ENCODE results near the gene CDK5. TPM values are rescaled to one million over a fixed set of nuclear protein-coding genes. Genes with fewer than 3 reads are reported as not detected.

The CDK5 gene
- total and polyA plus RNA-seq, 2 of the 13 experiments (the other 11 are each of a cell fraction or from before 2014, with no cell fraction given) = 16.4 to 21.3 TPM

DNA sequence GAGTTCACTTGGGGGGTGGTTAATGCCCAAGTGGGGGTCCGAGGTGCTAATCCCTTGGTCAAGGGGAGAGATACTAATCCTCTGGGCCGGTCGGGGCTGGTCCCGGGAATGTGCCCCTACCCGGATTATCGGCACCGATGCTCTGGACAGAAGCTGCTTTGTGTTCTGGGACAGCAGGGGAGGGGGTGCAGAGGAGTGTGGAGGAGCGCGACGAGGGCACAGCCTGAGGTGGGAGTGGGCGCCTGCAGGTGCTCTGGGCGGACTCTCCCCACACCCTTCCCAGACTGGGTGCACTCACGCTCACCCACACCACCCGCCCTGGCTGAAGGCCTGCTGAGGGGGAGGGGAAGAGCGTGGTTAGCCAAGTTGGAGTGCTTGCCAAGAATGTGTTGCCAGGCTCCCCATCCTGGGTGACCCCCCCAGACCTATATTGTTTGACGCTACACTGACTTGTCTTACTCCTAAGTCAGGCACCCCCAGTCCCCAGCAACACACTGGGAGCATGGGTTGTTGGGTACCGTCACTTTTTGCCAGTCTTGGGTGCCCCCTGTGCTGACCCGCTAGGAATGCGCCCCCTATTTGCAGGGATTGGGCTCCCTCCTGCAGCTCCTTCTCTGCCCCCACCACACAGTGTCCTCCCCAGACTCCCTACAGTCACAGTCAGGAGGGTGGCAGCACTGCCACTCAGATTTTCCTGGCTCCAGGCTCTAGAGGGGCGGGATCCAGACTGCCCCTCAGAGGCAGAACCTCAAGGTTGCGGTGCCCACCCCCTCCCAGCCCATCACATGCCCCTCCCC lies 2.9 kb upstream of the CDK5 start (continued):
- no peak for TF ChIP-seq NCOA5 (CRISPR knock-in tag; IDR thresholded peaks at IDR 0.05)
- TF ChIP-seq, protein P1, sequence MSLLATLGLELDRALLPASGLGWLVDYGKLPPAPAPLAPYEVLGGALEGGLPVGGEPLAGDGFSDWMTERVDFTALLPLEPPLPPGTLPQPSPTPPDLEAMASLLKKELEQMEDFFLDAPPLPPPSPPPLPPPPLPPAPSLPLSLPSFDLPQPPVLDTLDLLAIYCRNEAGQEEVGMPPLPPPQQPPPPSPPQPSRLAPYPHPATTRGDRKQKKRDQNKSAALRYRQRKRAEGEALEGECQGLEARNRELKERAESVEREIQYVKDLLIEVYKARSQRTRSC (CRISPR knock-in tag; IDR thresholded peaks at IDR 0.05; ENCODE audit: low read depth) = no peak
- TF ChIP-seq TOE1 (CRISPR knock-in tag; IDR thresholded peaks at IDR 0.05) = no peak
- TF ChIP-seq, protein P2, sequence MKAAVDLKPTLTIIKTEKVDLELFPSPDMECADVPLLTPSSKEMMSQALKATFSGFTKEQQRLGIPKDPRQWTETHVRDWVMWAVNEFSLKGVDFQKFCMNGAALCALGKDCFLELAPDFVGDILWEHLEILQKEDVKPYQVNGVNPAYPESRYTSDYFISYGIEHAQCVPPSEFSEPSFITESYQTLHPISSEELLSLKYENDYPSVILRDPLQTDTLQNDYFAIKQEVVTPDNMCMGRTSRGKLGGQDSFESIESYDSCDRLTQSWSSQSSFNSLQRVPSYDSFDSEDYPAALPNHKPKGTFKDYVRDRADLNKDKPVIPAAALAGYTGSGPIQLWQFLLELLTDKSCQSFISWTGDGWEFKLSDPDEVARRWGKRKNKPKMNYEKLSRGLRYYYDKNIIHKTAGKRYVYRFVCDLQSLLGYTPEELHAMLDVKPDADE (CRISPR knock-in tag; IDR thresholded peaks at IDR 0.05) = no peak
- peak; percentile 36 for TF ChIP-seq AGO2 (optimal IDR thresholded peaks at IDR 0.05; ENCODE audit: low read depth, low read length)
- peak; percentile 16; the same call in 1 of the 2 replicates for TF ChIP-seq ZFY (CRISPR knock-in tag; IDR thresholded peaks at IDR 0.05)
- no peak for TF ChIP-seq JARID2 (CRISPR knock-in tag; IDR thresholded peaks at IDR 0.05; ENCODE audit: insufficient replicate concordance)
- no peak for TF ChIP-seq MED1 (CRISPR knock-in tag; IDR thresholded peaks at IDR 0.05)
- no peak for TF ChIP-seq ZNF12 (CRISPR knock-in tag; IDR thresholded peaks at IDR 0.05)
- TF ChIP-seq ARID3A (IDR thresholded peaks at IDR 0.05; ENCODE audit: low read depth, low read length) = no peak
- no peak for TF ChIP-seq ZNF350 (CRISPR knock-in tag; IDR thresholded peaks at IDR 0.05; ENCODE audit: borderline replicate concordance, low read depth)
- TF ChIP-seq FOXJ3 (CRISPR knock-in tag; IDR thresholded peaks at IDR 0.05; ENCODE audit: borderline replicate concordance) = no peak
- no peak for TF ChIP-seq FOXP1 (IDR thresholded peaks at IDR 0.05)
- TF ChIP-seq FOXP1 (CRISPR knock-in tag; IDR thresholded peaks at IDR 0.05) = no peak
- TF ChIP-seq E2F5 (CRISPR knock-in tag; conservative IDR thresholded peaks at IDR 0.05) = no peak
- 0 out of 2 replicates have a peak, but pooled peaks have one; percentile 25 for TF ChIP-seq RBFOX2 (IDR thresholded peaks at IDR 0.05; ENCODE audit: low read depth, low read length)
- no peak for TF ChIP-seq ZNF549 (CRISPR knock-in tag; IDR thresholded peaks at IDR 0.05)
- TF ChIP-seq ZNF224 (CRISPR knock-in tag; IDR thresholded peaks at IDR 0.05) = no peak
- peak; percentile 21; the same call in 1 of the 2 replicates for TF ChIP-seq MAX (IDR thresholded peaks at IDR 0.05)
- TF ChIP-seq WIZ (CRISPR knock-in tag; IDR thresholded peaks at IDR 0.05) = no peak
- no peak for TF ChIP-seq ZNF362 (CRISPR knock-in tag; IDR thresholded peaks at IDR 0.05; ENCODE audit: borderline replicate concordance)
- 0 out of 2 replicates have a peak, but pooled peaks have one; percentile 19 for TF ChIP-seq FOXP4 (CRISPR knock-in tag; IDR thresholded peaks at IDR 0.05)

Measured in HepG2 (cell line).